HG03442 (cell line): ENCODE data around the gene NLRP10.
"Not testable (repeated sequence)": the region's sequence is repeated elsewhere in the genome, so short reads cannot be mapped to it uniquely, and the experiment has no call there.

Experiments used
- ATAC-seq: cut with Tn5 transposase; IDR thresholded peaks from one replicate; pipeline ENCODE4 v1.9.1; 2021; ENCODE audit warnings: mild to moderate bottlenecking, moderate library complexity; ENCODE audit not compliant: unreplicated experiment

Gene NLRP10, protein sequence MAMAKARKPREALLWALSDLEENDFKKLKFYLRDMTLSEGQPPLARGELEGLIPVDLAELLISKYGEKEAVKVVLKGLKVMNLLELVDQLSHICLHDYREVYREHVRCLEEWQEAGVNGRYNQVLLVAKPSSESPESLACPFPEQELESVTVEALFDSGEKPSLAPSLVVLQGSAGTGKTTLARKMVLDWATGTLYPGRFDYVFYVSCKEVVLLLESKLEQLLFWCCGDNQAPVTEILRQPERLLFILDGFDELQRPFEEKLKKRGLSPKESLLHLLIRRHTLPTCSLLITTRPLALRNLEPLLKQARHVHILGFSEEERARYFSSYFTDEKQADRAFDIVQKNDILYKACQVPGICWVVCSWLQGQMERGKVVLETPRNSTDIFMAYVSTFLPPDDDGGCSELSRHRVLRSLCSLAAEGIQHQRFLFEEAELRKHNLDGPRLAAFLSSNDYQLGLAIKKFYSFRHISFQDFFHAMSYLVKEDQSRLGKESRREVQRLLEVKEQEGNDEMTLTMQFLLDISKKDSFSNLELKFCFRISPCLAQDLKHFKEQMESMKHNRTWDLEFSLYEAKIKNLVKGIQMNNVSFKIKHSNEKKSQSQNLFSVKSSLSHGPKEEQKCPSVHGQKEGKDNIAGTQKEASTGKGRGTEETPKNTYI

DNA sequence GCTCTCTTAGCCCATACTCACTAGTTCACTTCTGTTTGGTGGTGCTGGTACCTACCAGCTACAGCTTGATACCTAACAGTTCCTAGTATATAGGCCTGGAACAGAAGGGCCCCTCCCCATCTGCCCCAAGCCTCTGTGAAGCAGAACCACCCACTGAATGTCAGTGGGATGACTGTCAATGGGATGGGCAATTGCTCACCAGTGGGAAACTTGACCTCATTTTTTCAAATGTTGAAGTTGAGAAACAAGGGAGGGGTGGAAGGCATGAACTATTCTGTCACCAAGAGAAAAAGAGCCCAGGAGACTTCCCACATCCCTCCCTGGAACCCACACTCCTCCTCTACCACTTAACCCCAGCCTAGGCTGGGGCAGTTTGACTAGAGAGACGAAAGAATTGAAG, at the start of gene NLRP10:
NLRP10 (minus strand) TSS at position 62 of the 400 bp plus-strand sequence. CDS start 1,952 bp downstream, outside the sequence.
- no peak for ATAC-seq

DNA sequence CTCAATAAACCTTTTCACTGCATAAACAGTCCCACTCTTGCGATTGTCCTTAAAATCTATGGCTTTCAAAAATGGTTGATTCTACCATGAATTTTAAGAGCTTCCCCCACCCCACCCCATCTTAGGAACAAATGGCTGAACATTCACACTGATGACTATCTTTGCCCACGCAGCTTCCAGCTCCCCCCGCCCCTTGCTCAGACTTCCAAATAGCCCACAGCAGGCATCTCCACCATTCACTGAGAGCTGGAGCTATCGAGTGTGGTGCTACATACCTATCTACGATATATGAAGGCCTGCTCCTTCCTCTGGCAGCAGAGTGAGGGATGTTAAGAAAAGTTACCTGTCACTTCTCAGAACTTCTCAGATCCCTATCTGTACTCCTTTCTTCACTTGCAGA, 48.6 kb upstream of the NLRP10 start:
- no peak for ATAC-seq

DNA sequence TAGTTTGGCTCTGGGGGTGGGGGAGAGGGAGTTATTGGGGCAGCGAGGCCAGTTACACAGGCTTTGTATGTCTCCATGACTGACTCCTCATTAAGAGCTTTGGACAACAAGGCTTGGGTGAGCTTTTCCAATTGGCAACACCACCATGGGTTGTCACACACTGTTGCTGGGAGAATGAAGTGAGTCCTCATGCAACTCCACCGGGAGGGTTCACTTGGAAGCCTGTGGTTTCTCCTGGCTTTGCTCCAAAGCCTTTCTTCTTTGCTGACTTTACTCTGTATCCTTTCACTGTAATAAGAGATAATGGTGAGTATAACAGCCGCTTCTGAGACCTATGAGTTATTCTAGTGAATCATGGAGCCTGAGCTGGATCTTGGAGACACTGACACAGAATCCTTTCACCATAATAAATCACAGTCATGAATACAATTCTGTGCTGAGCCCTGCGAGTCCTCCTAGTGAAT, 46.8 kb upstream of the NLRP10 start:
- no peak for ATAC-seq

DNA sequence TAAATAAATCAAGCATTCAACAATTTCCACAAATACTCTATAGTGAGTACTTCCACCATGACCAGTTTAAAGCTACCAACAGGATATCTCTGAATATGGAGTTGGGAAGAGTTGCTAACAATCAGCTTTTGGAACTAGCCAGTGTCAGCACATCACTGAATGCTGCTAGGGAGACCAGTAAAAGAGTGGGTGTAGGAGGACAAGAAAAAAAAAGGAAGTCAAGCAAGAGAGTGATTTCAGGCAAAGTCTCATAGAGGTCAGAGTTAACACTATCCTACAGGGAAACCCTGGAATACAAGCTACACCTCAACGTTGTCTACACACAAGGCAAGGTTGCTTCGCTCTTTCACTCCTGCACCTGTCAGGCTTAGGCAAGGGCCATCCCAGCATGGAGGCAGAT, 46.1 kb upstream of the NLRP10 start:
- ATAC-seq = no peak

DNA sequence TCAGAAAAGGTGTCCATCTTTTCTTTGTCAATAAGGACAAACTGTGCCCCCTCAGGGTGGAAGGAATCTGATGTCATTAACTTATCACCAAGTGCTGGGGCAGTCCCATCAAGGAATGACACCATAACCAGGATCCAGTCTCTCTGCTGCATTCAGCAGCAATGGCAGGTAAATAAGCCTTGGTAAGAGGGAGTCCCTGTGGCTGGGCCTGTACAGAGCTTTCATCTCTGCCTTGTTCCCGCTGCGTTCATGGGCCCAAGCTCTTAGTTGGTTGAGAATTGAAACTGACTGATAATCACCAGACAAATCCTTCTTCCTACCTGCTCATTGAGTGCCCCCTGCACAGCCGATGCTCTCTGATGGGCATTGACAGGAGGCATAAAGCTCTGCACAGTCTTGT, 44.6 kb upstream of the NLRP10 start:
- no peak for ATAC-seq

DNA sequence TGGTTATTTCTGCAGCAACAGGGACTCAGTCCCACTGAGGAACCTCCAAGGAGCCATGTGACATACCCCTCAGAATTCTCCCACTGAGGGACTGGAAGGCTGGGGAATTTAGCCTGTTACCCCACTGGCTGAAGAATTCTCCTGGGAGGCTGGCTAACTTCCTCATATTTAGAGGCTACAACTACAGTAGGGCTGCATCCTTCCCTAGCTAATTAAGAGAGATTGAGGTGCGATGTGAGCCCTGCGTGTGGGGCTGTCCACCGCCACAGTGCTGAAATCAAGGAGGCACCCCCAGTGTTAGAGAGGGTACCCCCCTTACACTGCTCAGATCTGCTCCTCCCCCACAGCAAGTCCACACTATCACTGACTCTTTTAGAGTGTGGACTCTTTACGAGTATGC, 43.0 kb upstream of the NLRP10 start:
- no peak for ATAC-seq

DNA sequence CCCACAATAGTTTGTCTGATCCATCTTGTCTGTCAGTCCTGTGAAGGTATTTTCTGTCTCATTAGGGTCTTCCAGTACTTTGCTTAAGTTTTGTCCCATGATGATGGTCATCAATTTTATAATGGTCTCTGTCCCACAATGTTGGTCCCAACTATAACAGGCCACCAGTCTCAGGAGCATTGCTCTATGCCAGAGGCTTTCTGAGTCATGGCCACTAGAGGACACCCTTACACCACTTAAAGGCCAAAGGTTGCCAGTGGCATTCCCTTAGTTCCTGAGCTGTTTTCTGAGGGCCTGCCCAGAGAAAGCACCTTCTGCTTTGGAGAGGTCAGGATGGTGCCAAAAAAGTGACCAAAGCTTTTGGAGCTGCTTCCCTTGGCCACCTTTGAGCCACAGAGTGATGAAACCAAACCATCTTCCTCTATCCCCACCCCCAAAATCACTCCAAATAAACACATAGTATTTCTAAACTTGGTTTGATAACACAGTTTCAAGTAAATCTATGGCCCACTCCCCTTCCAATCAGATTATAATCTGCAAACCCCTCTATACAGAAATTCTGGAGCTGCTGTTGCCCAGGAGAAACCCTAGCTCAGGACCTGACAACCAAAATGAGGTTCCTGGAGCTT, 41.2 kb upstream of the NLRP10 start:
- peak; percentile 82 for ATAC-seq

DNA sequence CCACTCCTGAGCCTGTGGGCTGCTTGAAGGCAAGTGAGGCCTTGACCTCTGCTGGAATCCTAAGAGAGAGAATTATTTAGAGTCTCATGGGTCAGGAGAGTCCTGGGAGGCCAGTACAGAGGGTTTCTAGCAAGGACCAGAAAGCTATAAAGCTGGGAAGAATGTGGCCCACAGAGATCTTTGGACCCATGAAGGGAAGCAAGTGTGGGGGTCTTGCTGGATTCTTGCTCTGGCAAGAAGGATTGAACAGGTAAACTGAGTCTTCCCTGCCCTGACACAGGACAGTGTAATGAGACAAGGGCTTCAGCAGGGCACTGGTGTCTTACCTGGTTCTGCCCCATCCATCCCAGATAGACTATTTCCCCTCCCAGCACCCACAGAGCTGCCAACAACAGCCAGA, 40.3 kb upstream of the NLRP10 start:
- ATAC-seq = no peak

DNA sequence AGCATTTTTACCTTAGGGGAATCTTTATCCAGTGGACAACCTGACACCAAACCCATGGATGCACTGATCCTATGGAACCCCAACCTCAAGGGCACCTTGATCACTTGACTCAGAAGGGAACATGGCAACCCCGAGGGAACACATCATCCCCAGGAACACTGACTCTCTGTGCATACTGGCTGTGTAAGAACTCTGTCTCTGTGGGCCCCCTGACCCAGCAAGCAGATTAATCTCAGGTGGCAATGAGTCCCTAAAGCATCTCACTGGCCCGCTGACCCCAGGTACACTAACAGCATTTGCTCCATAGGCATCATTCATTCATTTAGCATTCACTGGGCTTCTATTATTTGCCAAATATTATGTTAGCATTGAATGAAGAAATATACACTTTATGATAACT, 38.8 kb upstream of the NLRP10 start:
- no peak for ATAC-seq

DNA sequence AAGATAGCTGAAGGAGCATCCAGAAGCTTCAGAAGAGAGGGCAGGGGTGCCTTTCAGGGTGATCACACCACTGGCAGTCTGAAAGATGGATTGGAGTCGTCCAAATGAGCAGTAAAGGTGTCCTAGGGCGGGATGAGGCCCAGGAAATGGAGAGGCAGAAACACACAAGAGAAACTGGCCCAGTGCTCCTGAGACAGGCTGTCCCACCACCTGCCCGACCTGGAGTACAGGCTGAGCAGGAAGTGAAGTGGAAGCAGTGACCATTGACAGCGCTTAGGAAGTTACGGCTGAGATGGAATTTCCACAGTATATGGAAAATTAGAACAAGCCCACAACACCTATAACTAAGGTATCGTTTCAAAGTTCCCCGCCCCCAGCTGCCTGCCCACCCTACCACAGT, 37.9 kb upstream of the NLRP10 start:
- ATAC-seq = no peak

DNA sequence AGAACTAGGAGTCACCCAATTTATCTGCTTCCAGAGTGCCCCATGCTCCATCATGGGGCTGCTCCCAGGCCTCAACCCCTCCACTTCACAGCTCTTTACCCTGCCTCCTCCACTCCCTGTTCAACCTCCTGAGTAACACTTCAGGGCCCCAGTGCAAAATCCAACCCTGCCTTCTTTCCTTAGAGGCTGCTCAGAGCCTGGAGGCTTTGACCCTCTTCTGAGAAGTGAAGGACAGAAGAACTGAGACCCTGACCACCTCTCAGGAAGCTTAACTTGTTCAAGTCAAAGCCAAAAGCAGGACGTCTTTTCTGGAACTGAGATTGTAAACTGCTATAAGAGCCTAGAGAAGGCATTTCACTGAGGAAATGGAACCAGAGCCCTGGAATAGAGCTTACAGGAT, 37.4 kb upstream of the NLRP10 start:
- ATAC-seq = no peak

DNA sequence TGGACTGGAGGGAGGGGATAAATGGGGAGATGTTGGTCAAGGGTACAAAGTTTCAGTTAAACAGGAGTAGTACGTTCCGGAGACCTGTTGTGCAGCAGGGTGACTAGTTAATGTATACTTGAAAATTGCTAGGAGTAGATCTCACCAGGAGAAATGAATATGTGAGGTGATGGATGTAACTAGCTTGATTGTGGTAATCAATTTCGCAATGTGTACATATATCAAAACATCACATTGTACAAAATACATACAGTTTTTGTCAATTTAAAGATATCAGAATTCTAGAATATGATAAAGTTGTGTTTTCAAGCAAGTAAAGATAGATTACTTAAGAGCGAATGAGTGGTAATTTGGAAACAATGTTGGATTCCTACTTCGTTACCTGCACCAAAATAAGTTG, 35.1 kb upstream of the NLRP10 start:
- ATAC-seq = no peak

DNA sequence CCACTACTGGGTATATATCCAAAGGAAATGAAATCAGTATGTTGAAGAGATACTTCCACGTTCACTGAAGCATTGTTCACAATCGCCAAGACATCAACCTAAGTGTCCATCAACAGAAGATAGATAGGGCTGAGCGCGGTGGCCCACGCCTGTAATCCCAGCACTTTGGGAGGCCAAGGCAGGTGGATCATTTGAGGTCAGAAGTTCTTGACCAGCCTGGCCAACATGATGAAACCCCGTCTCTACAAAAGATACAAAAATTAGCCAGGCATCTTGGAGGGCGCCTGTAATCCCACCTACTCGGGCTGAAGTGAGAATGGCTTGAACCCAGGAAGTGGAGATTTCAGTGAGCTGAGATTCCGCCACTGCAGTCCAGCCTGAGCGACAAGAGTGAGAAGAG, 34.5 kb upstream of the NLRP10 start:
- no peak for ATAC-seq

DNA sequence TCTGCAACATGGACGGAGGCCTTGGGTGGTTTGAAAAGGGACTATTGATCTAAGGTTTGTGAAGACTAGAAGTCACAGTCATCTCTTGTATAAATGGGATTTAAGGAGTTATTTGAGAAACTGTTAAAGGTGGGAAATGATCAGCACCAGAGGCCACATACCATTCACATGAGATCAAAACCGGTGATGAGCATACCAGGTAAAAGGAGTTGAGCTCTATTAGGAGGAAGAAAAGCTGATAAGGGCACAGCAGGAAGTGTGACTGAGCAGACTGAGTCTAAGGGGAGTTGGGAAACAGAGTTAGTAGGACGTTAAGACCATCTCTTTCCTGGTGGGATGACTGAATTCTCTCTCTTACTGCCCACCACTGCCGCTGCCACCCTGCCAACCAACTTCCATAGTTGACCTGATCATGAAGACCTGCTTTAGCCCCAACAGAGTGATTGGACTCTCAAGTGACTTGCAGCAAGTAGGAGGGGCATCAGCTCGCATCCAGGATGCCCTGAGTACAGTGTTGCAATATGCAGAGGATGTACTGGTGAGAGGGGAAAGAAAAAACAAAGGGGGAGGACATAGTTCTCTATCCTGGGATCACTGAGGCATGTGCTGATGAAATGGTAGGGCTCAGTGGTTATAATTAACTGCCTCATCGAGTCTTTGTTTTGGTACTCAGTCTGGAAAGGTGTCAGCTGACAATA, 29.5 kb upstream of the NLRP10 start:
- ATAC-seq = no peak

DNA sequence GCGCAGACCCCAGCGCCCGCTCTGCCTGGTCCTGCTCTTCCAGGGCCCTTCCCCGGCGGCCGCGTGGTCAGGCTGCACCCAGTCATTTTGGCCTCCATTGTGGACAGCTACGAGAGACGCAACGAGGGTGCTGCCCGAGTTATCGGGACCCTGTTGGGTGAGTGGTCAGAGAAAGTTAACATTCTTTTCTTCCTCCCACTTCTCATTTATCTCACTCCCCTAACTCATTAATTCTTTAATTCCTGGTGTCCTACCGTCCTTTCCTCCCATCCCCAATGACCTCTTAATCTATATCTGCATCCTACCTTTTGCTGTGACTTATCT, 22.3 kb upstream of the NLRP10 start:
- ATAC-seq = not testable (repeated sequence)

DNA sequence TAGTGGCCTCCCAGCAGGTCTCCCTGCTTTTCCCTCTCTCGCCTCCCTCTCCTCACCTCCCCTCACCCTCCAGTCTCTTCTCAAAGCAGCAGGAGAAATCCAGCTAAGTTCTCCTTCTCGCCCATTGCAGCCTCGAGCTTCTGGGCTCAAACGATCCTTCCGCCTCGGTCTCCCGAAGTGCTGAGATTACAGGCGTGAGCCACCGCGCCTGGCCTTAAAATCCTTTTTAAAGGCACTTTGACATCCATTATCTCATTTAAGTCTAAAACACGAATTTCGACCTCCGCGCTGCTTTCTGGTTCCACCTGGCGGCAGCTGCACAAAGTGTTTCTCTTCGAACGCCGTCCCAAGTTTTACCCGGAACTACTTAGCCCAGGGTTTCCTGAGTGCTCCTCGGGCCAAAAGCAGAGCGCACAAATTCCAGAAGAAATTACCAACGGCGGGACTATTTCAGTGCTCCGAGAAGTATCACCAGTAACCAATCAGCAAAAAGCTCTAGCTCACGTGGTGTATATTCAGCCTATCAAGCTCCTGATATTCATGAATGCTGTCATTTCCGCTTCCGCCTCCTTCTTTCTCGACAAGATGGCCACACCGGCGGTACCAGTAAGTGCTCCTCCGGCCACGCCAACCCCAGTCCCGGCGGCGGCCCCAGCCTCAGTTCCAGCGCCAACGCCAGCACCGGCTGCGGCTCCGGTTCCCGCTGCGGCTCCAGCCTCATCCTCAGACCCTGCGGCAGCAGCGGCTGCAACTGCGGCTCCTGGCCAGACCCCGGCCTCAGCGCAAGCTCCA, 21.7 kb upstream of the NLRP10 start, which contains the start of gene EIF3F:
EIF3F (plus strand) TSS at position 570 of the 792 bp plus-strand sequence; CDS start at position 586, 16 bp downstream.
- peak; percentile 96 for ATAC-seq

DNA sequence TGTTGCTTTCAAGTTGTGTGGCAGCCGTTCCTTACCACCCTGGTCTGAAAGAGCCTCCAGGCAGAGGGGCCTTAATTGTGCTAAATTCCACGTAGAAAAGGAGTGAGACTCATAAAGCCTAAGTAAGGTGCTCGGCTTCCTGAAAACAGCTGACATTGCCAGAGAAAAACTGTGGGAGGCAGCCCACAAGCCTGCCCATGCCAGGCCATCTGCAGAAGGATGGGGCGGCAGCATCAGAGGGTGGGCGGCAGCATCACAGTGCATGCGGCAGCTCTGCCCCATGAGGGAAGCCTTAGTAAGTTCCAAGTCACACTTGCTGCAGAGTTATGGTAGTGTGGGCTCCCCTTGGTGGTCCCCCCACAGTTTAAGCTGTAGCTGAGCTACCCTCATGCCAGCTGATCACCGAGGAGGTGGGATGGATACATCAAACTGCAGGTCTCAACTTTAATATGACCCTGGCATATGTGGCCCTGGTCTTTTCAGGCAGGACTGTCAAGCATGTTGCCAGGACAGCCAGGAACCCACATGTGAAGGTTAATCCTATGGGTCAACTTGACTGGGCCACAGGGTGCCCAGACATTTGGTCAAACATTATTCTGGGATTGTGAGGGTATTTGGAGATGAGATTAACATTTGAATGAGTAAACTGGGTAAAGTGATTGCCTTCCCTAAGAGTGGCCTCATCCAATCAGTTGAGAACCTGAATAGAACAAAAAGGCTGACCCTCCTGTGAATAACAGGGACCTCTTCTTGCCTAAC, 18.8 kb upstream of the NLRP10 start:
- ATAC-seq = no peak

DNA sequence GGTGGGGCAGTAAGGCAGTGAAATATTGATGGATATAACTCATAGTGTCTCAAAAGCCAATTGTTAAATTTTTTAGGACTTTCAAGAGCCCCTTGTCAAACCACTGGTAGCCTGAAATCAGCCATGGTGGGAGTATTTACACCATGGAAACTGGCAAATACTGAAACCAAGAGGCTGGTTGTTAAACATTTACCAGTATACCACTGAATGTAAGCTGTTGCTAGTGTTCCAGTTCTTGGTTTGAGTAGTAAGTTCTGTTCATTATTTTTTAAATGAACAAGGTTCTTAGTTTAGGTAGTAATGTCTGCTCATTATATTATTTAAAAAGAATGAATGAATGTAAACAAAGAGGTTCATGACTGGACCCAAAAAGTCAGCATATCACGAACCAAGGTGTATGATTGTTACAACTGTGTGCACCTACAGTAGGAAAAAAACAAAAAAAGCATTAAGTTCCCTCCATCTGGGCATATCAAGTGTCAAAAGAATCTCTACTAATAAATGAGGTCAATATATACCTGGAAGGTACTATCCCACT, 17.4 kb upstream of the NLRP10 start:
- no peak for ATAC-seq

DNA sequence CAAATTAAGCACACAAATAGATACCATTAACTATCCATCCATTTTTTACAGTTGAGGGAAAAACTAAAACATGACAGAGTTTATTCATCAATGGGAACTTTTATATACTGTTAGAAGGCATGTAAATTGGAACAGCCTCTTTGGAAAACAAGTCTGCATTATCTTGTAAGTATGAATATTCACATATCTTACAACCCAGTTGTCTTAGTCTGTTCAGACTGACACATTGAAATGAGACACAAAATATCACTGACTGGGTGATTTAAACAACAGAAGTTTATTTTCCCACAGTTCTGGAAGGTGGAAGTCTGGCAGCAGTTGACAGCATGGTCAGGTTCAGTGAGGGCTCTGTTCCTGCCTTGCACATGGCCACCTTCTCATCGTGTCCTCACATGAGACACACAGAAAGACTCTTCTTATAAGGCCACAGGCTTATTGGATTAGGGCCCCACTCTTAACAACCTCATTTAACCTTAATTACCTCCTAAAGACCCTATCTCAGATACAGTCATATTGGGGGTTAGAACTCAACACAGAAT, 16.4 kb upstream of the NLRP10 start:
- ATAC-seq = no peak
